DMS 273 (cell line): ENCODE measurements around the gene TUNAR.

Source experiments
- DNase-seq: peaks from one replicate; lab custom pipeline; 2025; ENCODE audit not compliant: unreplicated experiment; lab: John Stamatoyannopoulos, UW

Gene TUNAR

DNA sequence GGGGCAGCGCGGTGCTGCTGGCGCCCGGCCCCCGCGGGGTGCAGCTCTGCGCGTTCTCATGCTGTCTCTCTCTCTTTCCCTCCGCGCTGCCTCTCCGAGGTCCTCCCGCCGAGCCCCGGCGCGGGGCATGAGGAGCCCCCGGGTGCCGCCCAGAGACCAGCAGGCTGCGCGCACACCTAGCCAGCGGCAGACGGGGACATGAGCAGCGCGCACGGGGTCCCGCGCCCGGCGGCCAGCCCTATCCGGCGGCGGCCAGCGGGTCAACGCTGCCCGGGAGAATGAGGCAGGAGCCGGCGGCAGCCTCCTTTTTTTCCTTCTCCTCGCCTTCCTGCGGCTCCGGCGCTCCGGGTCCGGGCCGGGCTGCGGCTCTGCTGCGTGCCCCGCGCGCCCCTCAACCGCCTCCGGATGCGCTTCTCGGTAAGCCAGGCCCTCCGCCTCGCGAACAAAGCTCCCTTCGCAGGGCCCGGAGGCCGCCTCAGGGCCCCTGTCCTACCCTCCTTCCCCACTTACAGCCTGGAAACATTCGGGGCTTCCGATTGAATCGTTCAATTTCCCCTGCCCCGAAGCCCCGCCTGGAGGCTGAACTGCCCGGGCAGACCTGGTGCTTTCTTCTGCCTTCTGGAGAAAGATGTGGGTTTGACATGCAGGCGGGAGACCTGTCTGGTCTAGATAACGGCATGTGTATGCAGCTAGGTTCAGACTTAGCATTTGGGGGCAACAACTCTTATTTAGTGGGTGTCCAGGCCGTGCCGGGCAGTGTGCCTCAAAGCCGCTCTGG is at the start of gene TUNAR:
TUNAR (plus strand) TSS at position 72 of the 778 bp plus-strand sequence.
- DNase-seq, result peak; percentile 60

DNA sequence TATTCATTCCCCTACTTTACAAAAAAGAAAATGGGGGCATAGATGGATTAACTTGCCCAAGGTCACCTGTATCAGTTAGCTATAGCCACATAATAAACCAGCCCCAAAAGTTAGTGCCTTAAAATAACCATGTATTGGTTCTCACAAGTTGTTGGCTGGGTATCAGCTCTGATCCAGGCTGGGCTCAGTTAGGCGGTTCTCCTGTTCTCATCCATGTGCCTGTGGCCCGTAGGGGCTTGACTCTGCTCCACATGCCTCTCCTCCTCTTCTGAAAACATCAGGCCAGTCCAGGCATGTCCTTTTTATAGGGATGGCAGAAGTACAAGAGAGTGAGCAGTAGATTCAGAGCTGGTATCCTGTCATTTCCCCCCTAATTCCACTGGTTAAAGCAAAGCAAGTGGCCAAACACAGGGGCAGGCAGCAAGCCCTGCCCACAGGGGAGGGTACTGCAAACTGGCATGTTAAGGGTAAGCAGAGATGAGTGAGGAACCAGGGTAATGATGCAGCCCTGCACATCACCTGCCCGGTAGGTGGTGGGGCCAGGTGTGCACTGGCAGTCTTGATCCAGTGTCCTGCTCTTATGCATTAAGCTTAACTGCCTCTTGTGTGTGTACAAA is 47.9 kb upstream of the TUNAR start:
- no peak for DNase-seq

DNA sequence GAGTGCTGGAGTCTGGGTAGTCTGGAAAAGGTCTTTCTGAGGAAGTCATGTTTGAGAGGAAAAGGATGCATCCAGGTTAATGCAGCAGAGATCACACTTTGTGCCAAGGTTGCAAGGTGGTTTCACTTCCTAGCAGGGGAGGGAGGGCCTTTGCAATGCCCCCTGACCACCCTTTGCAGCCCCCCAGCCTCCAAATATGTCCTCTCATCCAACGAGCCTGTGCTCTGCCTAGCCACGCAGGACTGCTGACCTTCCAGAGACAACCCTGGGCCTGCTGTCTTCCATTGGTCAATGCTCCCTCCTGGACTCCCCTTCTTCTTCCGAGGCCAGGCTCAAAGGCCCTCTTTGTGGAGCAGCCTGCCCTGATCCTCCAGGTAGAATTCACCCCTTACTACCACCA is 47.3 kb upstream of the TUNAR start:
- no peak for DNase-seq

- no peak for DNase-seq
Observed at GRCh38 chr14:95830386-95830785, 46.2 kb upstream of the TUNAR start.

DNA sequence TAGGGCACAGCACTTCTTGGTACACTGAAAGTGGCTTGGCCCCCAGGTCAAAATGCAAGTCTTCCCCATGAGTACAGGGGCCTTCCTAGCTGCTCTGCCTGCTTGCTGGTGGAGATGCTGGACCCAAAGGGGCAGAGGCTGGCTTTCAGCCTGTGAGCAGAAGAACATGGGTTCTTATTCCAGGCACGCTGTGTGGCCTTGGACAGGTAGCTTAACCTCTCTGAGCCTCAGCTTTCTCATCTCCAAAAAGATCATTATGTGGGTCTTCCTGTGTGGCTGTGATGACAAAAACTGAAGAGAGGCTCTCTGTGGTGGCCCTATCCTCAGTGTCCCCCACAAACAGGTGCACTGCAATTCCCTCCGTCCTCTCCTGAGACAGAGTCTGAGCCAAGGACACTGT is 45.6 kb upstream of the TUNAR start:
- no peak for DNase-seq

GRCh38 chr14:95831468-95831867 is 45.2 kb upstream of the TUNAR start:
- no peak for DNase-seq

DNA sequence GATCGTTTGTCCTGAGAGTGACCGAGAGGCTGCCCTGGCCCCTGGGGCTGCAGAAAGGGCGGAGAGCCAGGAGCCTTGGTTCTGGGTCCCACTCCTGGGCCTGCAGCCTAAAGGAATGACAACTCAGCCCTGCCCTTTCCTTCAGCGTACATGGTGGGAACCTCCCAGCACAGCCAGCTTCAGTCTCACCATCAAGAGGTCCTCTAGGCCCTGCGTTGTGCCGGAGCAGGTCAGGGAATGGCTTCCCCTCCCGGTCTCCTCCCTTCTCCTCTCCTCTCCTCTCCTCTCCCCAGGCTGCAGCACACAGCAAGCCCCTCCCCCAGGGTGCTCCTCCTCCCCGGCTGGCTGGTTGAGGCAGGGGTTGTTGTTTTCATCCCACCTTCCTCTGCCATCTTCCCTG is 44.6 kb upstream of the TUNAR start:
- no peak for DNase-seq

GRCh38 chr14:95833429-95833828 is 43.2 kb upstream of the TUNAR start:
- peak; percentile 49 for DNase-seq

GRCh38 chr14:95834496-95834895 is 42.1 kb upstream of the TUNAR start:
- DNase-seq, result no peak

- DNase-seq, result no peak
Observed at GRCh38 chr14:95835121-95835730, 41.4 kb upstream of the TUNAR start.

DNA sequence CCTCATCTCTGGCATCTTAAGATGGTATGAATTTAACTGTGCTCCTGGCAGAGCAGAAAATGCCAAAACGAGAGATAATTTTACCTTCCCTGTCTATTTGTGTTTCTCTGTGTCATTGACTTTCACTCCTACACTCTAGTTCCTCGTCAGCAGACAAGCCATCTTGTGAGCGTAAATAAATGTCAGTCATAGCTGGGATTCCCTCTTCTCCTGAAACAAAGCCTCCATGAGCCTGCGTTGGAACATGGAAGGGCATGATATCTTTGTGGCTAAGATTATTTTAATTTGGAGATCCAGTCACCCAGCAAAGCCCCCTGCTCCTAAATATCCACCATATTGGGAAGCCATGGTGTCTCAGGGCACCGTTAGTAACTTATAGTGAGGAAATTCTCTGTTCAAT is 37.8 kb upstream of the TUNAR start:
- DNase-seq, result no peak

GRCh38 chr14:95840094-95840700 is 36.4 kb upstream of the TUNAR start:
- no peak for DNase-seq

DNA sequence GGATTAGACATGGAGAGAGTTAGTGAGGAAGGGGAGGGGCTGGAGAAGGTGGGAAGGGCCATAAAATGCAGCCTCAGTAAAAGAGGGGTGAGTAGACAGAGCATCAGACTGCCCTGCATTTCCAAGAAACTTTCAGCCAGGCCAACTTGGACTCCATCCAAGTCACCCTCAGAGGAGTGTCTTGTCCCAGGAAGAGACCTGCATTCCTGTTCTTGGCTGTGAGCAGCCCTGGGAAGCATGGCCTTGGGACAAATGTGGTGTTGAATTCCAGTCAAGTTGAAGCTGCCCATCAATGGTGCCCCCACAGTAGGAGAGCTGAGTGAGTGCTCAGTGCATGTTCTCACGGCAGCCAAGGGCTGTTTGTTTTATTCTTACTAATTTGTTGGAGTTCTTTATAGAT is 35.0 kb upstream of the TUNAR start:
- peak; percentile 14 for DNase-seq

- no peak for DNase-seq
Observed at GRCh38 chr14:95849761-95850160, 26.9 kb upstream of the TUNAR start.

- DNase-seq, result no peak
Observed at GRCh38 chr14:95850429-95850828, 26.2 kb upstream of the TUNAR start.

DNA sequence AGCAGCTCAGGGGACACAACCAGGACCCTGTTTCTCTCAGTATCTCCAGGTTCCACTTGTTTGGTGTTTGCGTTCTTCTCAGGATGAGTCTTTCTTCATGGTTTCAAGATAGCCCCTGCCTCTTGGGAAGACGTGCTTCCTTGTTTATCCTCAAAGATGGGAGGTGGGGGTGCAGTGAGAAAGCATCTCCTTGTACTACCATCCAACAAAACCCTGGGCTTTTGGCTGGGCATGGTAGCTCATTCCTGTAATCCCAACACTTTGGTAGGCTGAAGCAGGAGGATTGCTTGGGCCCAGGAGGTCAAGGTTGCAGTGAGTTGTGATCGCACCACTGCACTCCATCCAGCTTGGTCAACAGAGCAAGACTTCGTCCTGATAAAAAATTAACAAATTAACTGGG is 21.0 kb upstream of the TUNAR start:
- DNase-seq, result no peak

DNA sequence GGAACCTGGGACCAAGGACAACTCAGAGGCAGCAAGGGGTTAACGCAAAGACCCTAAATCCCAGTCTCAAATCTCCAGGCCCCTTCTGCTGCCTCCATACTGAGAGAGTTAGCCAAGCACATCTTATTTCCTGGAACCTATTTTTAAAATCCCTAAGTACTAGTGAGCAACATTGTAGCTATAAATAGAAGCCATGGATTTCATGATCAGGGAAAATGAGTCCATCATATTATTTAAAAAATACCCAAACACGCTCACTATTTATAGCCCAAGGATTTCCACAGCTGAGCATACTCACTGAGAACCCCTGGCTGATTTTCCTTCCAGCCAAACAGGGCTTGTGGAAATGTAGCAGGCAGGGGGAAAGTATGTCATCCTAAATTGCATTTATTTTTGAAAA is 19.4 kb upstream of the TUNAR start:
- DNase-seq, result no peak

- no peak for DNase-seq
Observed at GRCh38 chr14:95858893-95859292, 17.7 kb upstream of the TUNAR start.

GRCh38 chr14:95862243-95862642 is 14.4 kb upstream of the TUNAR start:
- DNase-seq, result no peak

DNA sequence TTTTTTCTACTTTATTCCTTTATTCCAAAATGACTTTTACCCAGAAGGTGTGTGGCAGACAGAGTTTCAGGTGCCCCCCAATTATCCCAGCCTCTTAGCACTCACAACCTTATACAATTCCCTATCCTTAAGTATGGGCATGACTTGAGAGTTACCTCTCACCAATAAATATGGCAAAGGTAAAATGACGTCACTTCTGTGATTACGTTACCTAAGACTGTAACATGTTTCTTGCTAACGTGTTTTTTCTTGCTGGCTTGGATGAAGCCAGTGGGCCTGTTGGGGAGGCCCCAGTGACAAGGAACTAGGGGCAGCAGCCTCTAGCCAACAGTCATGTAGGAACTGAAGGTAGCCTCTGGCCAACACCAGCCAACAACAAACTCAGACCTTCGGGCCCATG is 13.3 kb upstream of the TUNAR start:
- DNase-seq, result no peak

DNA sequence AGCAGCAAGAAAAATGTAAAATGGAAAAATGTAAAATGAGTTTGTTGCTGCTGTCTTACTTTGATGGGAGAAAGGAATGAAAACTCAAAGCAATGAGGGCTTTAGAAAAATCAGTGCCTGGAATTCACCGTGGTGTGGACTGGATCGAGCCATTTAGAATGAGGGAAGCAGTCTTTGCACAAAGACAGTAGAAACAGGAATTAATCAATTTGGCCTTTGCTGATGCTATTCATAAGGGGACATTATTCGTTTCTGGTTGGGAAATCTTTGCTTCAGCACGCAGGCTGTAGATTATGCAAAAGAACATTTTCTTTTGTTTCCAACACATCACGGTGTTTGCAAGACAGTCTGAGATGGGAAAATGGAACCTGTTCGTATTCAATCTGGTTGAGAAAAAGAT is 6.9 kb upstream of the TUNAR start:
- no peak for DNase-seq

DNA sequence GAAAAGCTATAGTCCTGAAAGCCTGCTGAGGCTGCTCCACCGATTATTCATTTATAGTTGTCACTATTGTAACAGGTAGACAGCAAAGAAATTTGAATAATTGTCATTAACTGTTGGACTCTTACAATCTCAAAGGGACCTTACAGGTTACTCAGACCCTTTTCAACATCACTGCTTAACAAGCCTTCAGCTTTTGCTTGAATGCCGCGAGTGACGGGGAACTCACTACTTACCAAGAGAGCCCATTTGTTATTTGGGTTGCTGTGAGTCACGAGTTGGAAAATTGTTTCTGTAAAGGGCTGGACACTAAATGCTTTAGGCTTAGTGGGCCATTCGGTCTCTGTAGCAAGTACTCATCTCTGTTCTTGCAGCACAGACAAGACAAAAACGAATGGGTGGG is 5.9 kb upstream of the TUNAR start:
- DNase-seq, result no peak
